T47D (cell line): ENCODE data around the gene FAM219B.
"Not testable (repeated sequence)": the region's sequence is repeated elsewhere in the genome, so short reads cannot be mapped to it uniquely, and the experiment has no call there.

ENCODE experiments used
- DNase-seq, 2 experiments: peaks; one replicate each; pipeline versions ENCODE4 v3.0.0 to v3.0.0-alpha.2; 2011 to 2012; ENCODE audit warnings: low read depth in 1 of 2, low spot score in 1 of 2
- JUND ChIP-seq: IDR thresholded peaks from 2 replicates; pipeline ENCODE4 v1.6.1; 2012; ENCODE audit warnings: low read depth
- in situ Hi-C: cut with HindIII; loops from 2 replicates; pipeline ENCODE4 v1.10.0; 2016; ENCODE audit warnings: low sequenced_read_pairs, low pct_unique_long_range_greater_than_20kb

Gene FAM219B

DNA sequence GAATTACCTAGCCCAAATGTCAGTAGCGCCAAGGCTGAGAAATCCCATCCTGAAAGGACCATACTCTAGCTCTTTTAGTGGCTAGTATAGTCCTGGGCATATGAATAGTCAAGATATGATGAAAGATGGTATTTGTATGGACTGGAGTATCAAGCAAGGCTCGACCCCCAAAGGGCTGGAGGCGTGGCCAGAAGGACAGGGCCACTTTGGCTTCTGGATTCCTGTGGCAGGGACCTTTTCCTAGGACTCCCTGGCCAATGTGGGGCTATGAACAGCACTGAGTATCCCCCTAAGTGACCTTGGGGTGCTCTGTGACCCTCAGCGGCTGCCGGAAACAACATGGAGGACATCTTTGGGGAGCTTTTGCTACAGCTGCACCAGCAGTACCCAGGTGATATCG, 10.8 kb downstream of the FAM219B start:
- in situ Hi-C loops = no loop called here
- no peak for DNase-seq
- no peak for TF ChIP-seq JUND

DNA sequence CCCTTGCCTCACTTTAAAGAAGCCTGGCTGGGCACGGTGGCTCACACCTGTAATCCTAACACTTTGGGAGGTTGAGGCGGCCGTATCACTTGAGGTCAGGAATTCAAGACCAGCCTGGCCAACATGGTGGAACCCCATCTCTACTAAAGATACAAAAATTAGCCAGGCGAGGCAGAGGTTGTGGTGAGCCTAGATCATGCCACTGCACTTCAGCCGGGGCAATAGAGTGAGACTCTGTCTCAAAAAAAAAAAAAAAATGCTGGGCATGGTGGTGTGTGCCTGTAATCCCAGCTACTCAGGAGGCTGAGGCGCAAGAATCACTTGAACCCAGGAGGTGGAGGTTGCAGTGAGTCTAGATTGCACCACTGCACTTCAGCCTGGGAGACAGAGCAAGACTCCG, 12.3 kb downstream of the FAM219B start:
- in situ Hi-C loops, DNase-seq: not testable (repeated sequence)

DNA sequence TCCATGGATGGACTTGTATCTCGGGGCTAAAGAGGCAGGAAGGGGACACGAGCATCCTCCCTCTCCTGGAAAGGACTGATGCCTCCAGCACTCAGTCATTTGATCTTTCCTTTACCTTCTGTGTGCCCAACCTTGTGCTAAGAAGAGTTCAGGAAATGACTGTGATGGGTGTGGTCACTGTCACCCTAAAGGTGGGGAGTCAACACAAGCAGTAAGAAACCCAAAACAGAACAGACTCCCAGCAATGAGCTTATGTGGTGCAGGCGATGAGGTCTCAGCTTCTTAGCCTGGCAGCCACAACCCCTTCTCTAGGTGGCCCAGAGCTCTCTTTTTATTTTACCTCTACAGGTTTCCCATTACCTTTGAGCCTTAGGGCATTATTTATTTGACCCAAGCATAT, 13.0 kb downstream of the FAM219B start:
- TF ChIP-seq JUND = no peak
- in situ Hi-C loops = no loop called here
- DNase-seq = no peak

DNA sequence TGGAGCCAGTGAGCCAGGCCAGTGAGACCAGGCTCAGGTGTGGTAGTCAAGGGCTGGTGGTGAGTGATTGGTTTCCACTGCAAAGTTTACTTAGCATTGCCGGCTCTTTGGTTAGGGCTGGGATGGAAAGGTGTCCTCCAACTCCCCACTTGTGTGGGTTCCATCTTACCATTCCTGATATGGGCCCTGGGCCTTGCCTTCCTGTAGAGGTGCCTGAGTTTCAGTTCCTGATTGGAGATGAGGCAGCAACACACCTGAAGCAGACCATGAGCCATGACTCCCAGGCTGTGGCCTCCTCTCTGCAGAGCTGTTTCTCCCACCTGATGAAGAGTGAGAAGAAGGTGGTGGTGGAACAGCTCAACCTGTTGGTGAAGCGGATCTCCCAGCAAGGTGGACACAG, 13.7 kb downstream of the FAM219B start:
- in situ Hi-C loops = no loop called here
- DNase-seq = no peak
- no peak for TF ChIP-seq JUND

GRCh38 chr15:74892313-74892712, 14.3 kb downstream of the FAM219B start:
- no peak for TF ChIP-seq JUND
- in situ Hi-C loops = no loop called here
- no peak for DNase-seq

GRCh38 chr15:74891469-74891868, 15.2 kb downstream of the FAM219B start:
- in situ Hi-C loops = no loop called here
- DNase-seq = no peak

DNA sequence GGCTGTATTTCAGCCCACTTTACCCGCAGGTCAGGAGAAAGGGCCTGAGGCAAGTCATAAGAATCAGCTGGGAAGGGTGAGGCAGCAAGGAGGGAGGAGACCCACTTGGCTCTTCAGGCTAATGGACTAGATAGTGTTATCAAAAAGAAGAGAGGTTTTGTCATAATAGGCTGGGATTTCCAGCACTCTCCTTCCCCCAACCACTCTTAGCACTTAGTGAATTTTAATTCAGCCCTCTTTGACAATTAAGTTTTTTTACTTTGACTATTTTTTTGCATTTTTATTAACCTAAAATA, 16.0 kb downstream of the FAM219B start:
- in situ Hi-C loops = no loop called here
- no peak for TF ChIP-seq JUND

More at GRCh38 chr15:74891469-74891868, 15.2 kb downstream of the FAM219B start:
- no peak for TF ChIP-seq JUND

GRCh38 chr15:74889883-74890664, 16.6 kb downstream of the FAM219B start, which contains the start of gene MPI:
Gene MPI (plus strand): TSS chr15:74890042. CDS start chr15:74890074, 32 bp downstream.
- TF ChIP-seq JUND = no peak
- peak; percentile 79 to 93 for DNase-seq
- in situ Hi-C loops = no loop called here

More for the DNA sequence above, 16.0 kb downstream of the FAM219B start:
- no peak for DNase-seq

DNA sequence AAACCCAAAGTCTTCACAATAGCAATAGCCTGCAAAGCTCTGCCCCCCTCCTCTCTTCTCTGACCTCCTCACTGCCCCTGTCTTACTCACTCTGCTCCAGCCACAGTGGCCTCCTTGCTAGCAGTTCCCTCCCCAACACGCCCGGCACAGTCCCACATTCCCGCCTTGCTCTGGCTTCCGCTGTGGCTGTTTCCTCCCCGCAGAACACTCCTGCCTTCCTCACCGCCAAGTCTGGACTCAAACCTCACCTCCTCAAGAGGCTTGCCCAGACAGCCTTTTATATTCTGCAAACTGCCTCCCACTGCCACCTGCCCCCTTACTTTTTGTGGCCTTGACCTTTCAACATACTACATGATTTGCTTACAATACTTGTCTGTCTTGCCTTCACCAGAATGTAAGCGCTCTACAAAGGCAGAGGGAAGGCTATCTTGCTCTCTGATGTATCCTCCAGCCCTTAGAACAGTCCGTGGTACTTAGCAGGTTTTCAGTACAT, 17.2 kb downstream of the FAM219B start:
- no peak for TF ChIP-seq JUND
- DNase-seq = peak in 1 of 2 experiments; percentile 25
- in situ Hi-C loops = no loop called here

DNA sequence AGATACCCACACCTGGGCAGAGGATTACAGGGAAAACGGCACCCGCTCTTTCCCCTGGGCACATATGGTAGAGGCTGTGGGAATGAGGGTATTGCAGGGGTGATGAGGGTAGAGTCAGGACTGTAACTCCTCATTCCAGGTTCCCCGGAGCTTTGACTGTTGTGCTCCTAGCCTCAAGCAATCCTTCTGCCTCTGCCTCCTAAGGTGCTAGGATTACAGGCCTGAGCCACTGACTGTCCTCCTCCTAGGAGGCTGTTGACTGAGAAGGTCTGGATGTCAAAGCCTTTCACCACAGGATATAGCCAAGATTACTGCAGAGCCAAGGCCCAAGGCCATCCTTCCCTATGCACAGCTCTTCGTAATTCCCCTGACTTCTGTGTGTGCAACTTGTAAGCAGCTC, 17.9 kb downstream of the FAM219B start:
- DNase-seq = no peak
- TF ChIP-seq JUND = no peak
- in situ Hi-C loops = no loop called here

- in situ Hi-C loops, DNase-seq: not testable (repeated sequence)
These were observed 19.0 kb downstream of the FAM219B start for GRCh38 chr15:74887537-74888193.

GRCh38 chr15:74885461-74885860, 21.2 kb downstream of the FAM219B start:
- no peak for DNase-seq
- no peak for TF ChIP-seq JUND
- in situ Hi-C loops = no loop called here

DNA sequence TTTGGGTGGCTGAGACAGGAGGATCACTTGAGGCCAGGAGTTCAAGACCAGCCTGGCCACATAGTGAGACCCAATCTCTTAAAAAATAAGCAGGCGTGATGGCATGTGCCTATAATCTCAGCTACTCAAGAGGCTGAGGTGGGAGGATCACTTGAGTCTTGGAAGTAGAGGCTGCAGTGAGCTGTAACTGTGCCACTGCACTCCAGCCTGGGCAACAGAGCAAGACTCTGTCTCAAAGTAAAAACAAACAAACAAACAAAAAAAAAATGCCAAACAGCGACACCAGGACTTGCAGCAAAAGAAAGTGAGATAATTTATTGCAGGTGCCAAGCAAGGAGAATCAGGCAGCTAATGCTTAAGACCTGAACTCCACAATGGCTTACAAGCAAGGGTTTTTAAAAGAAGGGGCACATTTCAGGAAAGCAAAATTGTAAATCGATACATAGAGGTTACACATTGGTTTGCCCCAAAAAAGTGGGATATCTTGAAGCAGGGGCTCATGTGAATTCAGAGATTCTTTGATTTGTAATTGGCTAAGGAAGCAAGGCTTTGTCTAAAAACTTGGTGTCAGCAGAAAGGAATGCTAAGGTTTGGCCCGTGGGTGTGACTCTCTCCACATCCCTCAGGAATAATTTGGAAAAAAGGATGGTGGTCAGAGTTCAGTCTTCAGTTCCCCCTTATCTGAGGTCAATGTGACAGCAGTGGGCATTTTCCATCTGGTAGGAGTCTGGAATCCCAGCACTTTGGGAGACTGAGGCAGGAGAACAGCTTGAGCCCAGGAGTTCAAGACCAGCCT, 22.0 kb downstream of the FAM219B start:
- no peak for DNase-seq
- no peak for TF ChIP-seq JUND
- in situ Hi-C loops = no loop called here
